ENCODE data around the gene WWC2.

Gene WWC2

GRCh38 chr4:183329954-183330742 is 231.1 kb downstream of the WWC2 start:
- DNase-seq (ENCODE audit: low read depth): no peak

GRCh38 chr4:183330841-183331240 is 231.8 kb downstream of the WWC2 start:
- DNase-seq (ENCODE audit: low read depth): no peak

GRCh38 chr4:183332447-183332846 is 233.4 kb downstream of the WWC2 start:
- no peak for DNase-seq (ENCODE audit: low read depth)

- no peak for DNase-seq (ENCODE audit: low read depth)
Measured at GRCh38 chr4:183333202-183333601, 234.1 kb downstream of the WWC2 start.

- no peak for DNase-seq (ENCODE audit: low read depth)
Measured at GRCh38 chr4:183333983-183334382, 234.9 kb downstream of the WWC2 start.

GRCh38 chr4:183335369-183335940 is 236.4 kb downstream of the WWC2 start:
- DNase-seq (ENCODE audit: low read depth): peak; percentile 71

GRCh38 chr4:183337349-183337748 is 238.3 kb downstream of the WWC2 start:
- DNase-seq (ENCODE audit: low read depth): no peak

GRCh38 chr4:183337833-183338232 is 238.8 kb downstream of the WWC2 start:
- DNase-seq (ENCODE audit: low read depth): no peak

- DNase-seq (ENCODE audit: low read depth): no peak
Measured at GRCh38 chr4:183342541-183343533, 243.8 kb downstream of the WWC2 start.

- no peak for DNase-seq (ENCODE audit: low read depth)
Measured at GRCh38 chr4:183343730-183344129, 244.7 kb downstream of the WWC2 start.

- DNase-seq (ENCODE audit: low read depth): no peak
Measured at GRCh38 chr4:183344523-183345255, 245.6 kb downstream of the WWC2 start.

GRCh38 chr4:183345261-183345660 is 246.2 kb downstream of the WWC2 start:
- DNase-seq (ENCODE audit: low read depth): no peak

- DNase-seq (ENCODE audit: low read depth): no peak
Measured at GRCh38 chr4:183347146-183347545, 248.1 kb downstream of the WWC2 start.

- no peak for DNase-seq (ENCODE audit: low read depth)
Measured at GRCh38 chr4:183347566-183347965, 248.5 kb downstream of the WWC2 start.

GRCh38 chr4:183348136-183348535 is 249.1 kb downstream of the WWC2 start:
- DNase-seq (ENCODE audit: low read depth): no peak

- peak; percentile 81 for DNase-seq (ENCODE audit: low read depth)
Measured at GRCh38 chr4:183348706-183349659, 249.9 kb downstream of the WWC2 start.

- DNase-seq (ENCODE audit: low read depth): peak; percentile 89
Measured at GRCh38 chr4:183349673-183350072, 250.6 kb downstream of the WWC2 start.

GRCh38 chr4:183350317-183351071 is 251.4 kb downstream of the WWC2 start:
- no peak for DNase-seq (ENCODE audit: low read depth)

GRCh38 chr4:183352546-183352945 is 253.5 kb downstream of the WWC2 start:
- DNase-seq (ENCODE audit: low read depth): no peak

- DNase-seq (ENCODE audit: low read depth): no peak
Measured at GRCh38 chr4:183353557-183353956, 254.5 kb downstream of the WWC2 start.

Measured in GM04504 (cell line).